K562 treated with DMSO at 1 percent for 12 hours (cell line): ENCODE data around the gene PDLIM1. TPM values are rescaled to one million over a fixed set of nuclear protein-coding genes. Genes with fewer than 3 reads are reported as not detected.

Experiments
- total RNA-seq: library from RNA; unstranded; fragments of 300-600 nt; gene quantifications from 2 replicates; pipeline ENCODE4 v1.2.3, GENCODE V29; 2022; ENCODE audit not compliant: insufficient read depth

Gene PDLIM1
- total RNA-seq: 86.0 and 115 TPM in 2 replicates

GRCh38 chr10:95290461-95291364, at the start of gene PDLIM1:
TSS of gene PDLIM1 (minus strand) at chr10:95291003. CDS start at chr10:95290915, 88 bp downstream.

GRCh38 chr10:95193944-95194343, 96.9 kb downstream of the PDLIM1 start, which contains the start of gene ACSM6:
TSS of gene ACSM6 (plus strand) at chr10:95194238. CDS start at chr10:95194486, 248 bp downstream.

Other genes with a start within 250 kb of the PDLIM1 start
- not detected in 2 replicates for gene CYP2C8, start 221.5 kb downstream of the PDLIM1 start, total RNA-seq
- gene ACSM6, start 96.8 kb downstream of the PDLIM1 start, total RNA-seq: not detected in 2 replicates